GM21619 (cell line): ENCODE results near the gene MATK.

Experiments used
- ATAC-seq: cut with Tn5 transposase; IDR thresholded peaks from one replicate; pipeline ENCODE4 v1.9.1; 2021; ENCODE audit not compliant: unreplicated experiment

Gene MATK, protein sequence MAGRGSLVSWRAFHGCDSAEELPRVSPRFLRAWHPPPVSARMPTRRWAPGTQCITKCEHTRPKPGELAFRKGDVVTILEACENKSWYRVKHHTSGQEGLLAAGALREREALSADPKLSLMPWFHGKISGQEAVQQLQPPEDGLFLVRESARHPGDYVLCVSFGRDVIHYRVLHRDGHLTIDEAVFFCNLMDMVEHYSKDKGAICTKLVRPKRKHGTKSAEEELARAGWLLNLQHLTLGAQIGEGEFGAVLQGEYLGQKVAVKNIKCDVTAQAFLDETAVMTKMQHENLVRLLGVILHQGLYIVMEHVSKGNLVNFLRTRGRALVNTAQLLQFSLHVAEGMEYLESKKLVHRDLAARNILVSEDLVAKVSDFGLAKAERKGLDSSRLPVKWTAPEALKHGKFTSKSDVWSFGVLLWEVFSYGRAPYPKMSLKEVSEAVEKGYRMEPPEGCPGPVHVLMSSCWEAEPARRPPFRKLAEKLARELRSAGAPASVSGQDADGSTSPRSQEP

DNA sequence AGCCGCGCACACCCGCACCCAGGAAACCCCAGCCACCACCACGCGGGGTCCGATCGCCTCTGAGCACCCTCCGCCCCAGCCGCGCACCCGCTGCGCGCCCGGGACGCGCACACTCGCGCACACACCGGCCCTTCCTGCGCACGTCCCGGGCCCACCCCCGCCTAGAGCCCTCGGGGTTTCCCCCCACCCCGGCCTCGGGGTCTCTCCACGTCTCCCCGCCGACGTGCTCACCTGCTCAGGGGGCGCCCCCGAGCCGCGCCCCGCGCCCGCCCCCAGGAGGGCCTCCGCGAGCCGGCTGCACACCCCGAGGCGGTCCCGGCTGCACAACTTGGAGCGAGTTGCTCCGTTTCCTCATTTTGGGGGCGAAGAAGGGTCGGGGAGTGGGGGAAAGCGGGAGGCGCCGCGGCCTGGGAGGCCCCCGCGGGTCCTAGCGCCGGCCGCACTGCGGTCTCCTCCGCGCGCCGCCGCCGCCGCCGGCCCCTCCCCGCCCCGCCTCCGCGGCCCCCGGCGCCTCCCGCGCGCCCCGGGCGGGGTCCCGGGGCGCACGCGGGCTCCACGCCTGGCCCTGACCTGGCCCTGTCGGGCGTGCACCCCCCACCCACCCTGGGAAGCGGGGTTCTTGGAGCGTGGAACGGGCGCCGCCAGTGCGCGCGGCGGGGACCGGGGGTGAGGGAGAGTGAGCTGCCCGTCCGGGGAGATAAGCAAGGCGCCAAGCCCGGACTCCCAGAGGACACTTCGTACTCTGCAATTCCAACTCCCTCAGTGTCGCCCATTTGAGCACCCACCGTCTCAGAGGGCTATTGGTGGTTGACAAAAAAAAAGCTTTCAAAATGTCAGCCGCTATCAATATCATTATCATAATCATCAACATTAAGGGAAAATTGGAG lies at the start of gene MATK:
TSS of gene MATK (minus strand) at position 444 of the 887 bp plus-strand sequence. CDS start 1,246 bp downstream, outside the sequence.
- ATAC-seq, result no peak

DNA sequence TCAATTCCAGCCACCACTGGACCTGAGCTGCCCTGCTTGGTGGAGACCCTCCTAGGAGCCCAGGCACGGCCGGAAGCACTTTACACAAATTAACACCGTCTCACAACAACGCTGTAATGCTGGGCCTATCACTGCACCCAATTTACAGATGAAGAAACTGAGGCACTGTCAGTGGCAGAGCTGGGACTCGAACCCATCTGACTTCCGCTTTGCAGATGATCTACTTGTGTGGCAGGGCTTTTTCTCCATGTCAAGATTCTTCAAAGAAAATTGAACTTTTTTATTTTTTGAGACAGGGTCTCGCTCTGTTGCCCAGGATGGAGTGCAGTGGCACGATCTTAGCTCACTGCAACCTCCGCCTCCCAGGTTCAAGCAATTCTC lies 48.9 kb upstream of the MATK start:
- ATAC-seq, result no peak

DNA sequence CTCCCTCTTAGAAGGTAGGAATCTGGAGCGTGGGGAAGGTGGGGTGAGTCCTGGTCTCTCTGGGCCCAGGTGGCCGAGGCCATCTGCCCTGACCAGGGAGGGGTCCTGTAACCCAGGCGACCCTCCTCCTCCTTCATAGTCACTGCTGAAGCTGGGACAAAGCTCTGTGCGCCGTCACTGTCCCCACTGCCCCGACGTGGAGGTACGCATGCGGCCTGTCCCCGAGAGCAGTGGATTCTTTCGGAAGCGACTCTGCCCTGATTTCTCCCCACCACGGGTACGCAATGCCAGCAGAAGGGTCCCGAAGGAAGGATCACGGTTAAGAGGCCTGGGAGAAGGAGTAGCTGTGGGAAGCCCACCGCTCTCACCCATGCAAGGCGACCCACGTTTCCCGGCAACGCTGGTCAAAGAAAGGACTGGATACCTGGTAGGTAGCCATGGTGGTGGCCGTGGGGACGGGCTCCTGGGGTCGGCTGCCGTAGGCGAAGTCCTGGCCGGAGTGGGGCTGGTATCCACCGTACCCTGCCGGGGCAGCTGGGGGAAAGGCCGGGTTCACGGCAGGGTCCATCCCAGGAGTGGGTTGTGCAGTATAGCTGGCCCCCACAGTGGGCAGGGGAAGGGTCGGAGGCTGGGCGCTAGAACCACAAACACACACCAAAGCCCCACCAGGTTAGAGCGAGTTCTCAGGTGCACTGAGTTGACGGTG lies 48.3 kb upstream of the MATK start:
- ATAC-seq, result no peak

DNA sequence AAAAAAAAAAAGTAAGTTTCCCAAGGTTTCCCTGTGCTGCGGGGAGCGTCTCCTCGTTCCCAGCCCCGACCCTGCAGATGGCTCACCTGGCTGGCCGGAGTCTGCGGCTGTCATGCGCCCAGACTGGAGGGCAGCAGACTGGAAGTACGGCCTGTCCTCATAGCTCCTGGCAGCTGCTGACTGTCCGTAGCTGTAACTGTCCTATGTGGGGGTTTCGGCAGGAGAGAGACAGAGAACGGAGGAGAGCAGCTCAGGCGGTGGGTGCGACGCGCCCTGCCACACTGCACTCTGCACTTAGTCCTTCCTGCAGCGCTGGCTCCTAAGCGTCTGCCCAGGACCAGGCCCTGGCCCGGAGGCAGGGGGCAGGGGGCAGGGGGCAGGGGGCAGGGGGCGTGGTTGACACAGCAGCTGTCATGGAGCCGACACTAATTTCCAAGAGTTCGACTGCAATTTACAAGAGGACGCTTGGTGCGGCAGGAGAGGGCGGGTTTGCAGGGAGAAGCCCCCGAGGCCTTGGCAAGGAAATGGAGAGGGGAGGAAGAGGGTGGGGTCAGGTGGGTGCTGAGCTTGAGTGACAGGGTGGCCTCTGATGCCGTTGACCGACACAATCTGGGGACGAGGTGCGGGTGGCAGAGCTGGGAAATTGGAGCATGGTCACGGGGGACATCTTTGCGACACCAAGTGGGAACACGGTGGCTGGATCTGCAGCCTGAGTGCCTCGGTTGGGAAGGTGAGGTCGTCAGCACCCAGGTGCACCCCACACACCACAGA lies 47.6 kb upstream of the MATK start:
- no peak for ATAC-seq

DNA sequence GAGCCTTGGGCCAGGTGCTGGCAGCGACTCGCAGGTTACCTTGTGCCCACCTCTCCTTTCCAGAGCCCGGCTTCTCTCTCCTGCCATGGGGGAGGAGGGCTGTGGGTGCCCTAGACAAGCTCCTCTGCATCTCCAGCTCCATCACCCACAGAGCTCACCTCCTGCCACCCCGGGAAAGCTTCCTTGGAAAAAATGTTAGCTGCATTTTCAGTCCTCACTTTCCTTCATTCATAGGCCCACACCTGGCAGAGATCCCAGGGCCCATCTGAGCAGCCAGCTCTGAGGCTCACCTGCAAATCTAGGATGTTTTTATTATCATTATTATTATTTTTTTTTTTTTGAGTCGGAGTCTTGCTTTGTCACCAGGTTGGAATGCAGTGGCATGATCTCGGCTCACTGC lies 45.8 kb upstream of the MATK start:
- ATAC-seq, result no peak

DNA sequence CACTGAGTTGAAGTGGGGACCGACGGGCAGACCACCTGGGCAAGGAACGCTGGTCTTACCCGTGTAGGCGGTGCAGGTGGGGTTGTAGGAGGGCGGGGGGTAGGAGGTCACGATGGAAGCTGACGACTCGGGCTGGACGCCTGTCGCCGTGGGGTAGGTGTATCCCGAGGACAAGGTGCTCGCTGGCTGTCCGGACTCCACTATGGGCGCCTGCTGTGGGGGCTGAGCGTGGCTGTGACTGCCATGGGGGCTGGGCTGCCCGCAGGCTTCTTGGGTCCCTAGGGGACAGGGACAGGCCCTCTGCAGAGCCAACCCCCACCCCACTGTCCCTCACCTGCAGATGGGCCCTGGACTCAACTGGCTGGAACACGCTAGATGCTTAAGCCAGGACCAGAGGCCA lies 45.4 kb upstream of the MATK start:
- no peak for ATAC-seq

DNA sequence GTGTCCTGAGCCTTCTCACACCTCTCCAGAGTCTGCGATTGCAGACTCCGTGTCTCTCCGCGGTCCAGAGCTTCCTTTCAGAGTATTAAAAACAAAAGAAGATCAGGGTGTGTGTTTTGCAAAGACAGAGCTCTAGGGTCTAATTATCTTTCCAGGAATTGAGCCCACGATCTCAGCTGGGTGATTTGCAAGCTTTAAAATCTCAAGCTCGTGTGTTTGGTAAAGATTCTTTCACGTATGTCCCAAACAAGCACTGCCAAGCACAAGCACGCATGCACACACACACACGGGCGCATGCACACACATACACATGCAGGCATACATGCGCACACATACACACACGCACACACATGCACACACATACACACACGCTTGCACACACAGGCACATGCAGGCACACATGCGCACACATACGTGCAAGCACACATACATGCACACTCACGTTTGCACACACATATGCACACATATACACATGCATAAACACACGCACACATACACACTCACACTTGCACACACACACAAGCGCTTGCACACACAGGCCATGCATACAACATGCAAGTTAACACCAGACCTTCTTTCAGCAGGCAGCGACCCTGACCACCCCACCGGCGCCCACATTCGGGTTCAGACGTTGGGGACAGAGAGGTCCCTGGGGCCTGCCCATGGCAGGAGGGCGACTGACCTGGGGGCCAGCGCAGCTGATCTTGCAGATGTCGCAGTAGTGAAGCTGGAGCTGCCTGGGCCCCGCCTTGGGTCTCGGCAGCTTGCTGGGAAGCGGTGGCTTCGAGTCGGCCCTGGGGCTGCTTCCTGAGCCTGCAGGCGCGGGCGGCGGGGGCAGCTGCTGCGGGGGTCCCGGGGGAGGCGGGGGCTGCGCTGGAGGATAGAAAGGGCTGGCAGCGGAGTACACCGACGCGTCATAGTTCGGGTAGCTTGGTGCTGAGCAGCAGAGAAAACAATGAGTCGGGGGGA lies 44.7 kb upstream of the MATK start:
- no peak for ATAC-seq

DNA sequence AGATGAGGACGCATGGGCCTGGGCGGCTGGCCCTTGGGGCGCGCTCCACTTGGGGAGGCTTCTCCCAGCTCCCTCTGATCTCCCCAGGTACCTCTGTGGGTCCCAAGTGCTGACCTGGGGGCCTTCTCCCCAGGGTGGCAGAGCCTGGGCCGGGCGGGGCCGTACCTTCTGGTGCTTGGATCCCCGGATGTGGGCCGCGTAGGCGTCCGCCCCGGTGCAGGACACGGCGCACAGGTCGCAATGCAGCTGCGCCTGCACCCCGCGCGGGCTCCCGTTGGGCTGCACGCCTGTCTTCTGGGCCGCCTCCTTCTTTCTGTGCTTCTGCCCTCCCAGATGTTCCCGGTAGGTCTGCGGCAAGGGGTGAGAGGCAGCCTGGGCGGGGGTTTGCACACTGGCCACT lies 41.1 kb upstream of the MATK start:
- no peak for ATAC-seq

DNA sequence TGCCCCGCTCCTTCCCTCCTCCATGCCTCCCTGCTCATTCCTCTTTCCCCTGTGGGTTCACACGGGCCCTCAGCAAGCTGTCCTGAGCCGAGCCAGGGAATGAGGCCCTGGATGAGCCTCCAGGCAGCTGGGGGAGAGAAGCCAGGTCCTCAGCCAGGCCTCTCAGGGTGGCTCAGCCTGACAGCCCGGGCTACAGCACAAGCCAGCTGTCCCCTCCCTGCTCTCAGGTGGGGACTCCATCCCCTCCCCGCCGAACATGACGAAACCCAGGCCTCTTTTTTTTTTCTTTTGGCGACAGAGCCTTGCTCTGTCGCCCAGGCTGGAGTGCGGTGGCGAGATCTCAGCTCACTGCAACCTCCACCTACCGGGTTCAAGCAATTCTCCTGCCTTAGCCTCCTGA lies 40.0 kb upstream of the MATK start:
- no peak for ATAC-seq

DNA sequence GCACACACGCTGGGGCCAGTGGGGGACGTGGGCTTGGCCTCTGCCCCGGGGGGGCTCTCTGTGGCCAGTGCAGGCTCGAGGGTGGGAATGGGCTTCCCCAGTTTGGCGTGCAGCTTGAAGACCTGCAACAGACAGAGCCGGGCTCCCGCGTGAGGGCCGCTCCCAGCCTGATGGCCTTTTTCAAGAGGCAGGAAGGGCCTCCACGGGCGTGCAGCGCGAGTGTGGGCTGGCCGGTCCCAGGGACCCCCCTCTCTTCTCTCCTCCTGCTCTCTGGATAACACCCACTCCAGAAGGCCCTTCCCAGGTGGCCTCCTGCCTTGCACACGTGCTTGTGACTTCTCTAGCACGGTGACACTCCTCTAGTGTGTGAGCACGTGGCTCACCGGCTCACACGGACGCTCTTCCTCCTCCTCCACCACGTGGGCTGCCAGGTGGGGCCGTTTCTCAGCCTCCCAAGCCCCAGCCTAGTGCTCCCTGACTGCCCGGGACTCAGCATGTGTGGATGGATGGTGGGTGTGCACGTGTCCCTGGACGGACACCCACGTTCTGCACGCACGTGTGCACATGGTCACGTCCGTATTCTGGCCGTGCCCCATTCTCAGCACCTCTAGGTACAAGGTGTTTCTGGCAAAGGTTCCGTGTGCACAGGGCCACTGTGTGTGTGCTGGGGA lies 39.2 kb upstream of the MATK start:
- no peak for ATAC-seq

DNA sequence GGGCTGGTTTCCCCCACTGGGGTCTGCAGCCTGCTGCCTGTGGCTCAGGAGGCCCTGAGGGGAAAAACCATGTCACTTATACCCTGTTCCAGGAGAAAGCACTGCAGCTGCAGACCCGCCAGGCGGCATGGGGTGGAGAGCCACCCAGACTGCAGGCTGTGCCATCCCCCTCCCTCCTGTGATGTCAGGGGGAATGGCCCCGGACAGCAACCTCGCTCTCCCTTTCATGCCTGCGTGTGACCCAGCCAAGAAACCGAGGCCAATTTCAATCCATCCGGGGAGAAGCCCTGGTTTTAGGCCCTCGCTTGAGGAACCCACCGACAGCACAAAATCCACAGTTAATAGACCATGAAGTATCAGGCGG lies 37.2 kb upstream of the MATK start:
- no peak for ATAC-seq

DNA sequence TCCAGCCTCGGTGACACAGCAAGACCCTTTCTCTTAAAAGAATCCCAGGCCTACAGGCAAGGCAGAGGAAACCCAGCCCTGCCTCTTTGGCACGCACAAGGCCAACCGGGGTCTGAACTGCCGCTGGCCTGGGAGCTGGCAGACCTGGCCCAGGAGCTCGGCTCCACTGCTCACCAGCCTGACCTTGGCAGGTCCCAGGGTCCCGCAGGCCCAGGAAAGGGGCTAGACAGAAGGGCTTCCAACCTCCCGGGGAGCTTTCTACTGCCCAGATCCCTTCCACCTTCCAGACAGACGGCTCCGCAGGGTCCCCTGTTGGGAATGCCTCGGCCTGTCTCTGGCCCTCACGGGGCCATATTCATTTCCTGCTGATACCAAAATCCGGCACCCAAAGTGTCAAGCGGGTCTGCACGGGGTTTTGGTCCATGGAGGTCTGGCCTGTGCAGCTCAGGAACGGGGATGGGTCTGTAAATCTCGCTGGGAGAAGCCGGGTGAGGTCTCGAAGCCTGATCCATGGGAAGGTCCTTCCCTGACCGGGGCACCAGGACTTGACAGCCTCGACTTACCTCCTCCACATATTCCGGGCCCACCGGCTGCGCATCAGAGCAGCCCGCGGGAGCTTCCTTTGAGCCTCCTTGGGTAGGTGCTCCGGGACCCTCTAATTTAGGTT lies 36.6 kb upstream of the MATK start:
- no peak for ATAC-seq

DNA sequence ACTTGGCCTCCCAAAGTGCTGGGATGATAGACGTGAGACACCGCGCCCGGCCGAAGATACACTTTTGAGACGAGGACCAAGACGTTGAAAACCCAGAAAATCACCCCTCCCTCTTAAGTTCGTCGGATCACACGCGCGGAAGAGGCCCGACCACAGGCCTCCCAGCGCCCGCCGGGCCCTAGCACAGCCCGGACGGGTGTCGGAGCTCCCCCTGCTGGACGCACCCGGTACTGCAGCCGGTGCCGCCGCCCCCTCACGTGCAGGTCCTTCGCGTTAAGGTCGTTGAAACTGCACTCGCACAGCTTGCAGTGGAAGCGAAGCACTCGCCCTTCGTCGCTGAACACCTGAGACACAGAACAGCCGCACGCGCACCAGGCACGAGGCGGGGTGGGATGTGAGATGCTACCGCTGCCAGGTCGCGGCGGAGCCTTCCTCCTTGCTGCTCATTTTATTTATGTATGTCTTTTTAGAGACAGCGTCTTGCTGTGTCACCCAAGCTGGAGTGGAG lies 35.7 kb upstream of the MATK start:
- ATAC-seq, result no peak

DNA sequence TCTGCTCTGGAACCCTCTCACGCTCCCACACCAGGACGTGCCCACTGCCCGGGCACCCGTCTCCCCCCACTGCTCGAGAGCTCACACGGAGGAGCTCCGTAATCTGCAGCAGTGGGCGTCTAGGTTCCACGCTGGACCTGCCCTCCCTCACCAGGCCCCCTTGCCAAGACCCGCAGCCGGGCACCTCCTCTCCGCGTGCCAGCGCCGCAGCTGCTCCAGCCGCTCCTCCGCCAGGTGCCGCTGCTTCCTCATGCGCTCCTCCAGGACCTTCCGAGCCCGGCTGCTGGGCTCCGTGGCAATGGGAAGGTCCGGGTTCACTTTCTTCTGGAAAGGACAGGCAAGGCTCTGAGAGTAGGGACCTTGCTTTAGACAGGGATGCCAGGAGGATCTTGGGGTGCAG lies 35.0 kb upstream of the MATK start:
- no peak for ATAC-seq

DNA sequence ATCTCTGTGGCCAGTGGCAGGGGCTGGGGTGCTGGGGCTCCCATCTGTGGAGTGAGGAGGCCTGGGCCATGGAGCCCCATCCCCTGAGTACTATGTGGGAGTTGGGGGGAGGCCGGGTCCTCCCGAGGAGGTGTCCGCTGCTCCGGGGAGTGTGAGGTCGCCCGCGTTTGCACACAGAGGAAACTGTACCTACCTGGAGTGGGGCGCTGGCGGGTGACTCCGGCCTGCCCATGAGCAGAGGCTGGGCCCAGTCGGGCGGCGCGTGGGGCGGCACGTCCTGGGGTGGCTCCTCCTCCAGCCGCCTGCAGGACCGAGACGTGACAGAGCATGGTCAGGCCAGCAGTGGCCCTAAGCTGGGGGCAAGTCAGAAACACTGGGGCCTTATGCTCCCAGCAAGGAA lies 33.8 kb upstream of the MATK start:
- ATAC-seq, result no peak

DNA sequence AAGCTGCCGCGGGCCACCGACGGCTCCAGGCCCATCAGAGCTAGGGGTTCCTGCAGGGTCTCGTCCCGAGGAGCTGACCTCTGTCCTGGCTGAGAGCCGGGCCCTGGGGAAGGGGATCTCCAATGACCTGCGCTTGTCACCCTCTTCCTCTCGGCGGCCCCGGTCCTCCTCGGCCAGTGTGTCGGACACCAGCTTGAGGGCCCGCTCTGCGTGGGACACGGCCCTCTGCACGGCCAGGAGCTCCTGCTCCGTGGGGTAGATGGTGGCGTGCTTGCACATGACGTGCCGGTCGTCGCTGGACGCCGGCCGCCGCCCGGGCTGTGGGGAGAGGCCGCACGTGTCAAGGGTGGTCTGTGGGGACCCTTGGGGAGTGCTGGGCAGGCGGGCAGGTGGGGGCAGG lies 32.7 kb upstream of the MATK start:
- no peak for ATAC-seq

DNA sequence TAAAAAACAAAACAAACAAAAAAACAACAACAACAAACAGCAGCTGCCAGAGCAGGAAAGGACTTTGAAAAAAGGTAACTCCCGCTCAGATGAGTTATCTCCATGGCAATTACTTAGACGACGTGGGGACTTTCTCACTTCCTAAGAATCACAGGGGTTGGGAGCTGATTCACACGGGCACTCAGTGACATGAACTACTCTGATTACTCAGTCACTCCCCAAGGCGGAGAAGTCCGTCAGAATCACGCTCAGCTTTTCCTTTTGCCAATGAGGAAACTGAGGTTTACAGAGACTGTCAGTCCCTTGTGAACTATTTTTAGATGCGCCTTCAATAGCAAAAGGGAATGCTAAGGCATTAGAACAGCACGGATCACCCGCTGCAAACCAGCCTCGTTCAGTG lies 32.3 kb upstream of the MATK start:
- no peak for ATAC-seq

DNA sequence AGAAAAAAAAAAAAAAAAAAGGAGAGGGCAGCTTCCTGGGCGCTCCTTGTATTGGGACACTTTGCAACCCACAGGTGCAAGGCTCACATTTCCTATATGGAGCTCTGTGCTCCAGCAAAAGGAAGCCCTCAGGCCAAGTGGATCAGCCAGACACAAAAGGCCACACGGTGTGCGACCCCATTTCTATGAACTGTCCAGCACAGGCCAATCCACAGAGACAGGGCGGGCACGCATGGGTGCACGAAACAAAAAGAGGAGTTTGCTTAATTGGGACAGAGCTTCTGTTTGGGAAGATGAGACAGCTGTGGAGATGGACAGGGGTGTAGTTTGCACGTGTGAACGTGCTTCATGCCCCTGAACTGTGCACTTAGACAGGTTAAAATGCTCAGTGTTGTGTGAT lies 31.6 kb upstream of the MATK start:
- no peak for ATAC-seq
